Breast epithelium (tissue), 3 donors: ENCODE results near the gene RPS24.

Experiments used
- POLR2A ChIP-seq: fragments of 450-650 bp; IDR thresholded peaks from one replicate; pipeline ENCODE4 v1.6.1; 2016; ENCODE audit warnings: antibody characterized with exemption, mild to moderate bottlenecking, moderate library complexity
- POLR2AphosphoS5 ChIP-seq, 3 donors: sonication (generic); formaldehyde crosslinking; IDR thresholded peaks; one replicate each; pipeline ENCODE4 v1.6.1; 2017; ENCODE audit warnings: antibody characterized with exemption in 3 of 3

DNA sequence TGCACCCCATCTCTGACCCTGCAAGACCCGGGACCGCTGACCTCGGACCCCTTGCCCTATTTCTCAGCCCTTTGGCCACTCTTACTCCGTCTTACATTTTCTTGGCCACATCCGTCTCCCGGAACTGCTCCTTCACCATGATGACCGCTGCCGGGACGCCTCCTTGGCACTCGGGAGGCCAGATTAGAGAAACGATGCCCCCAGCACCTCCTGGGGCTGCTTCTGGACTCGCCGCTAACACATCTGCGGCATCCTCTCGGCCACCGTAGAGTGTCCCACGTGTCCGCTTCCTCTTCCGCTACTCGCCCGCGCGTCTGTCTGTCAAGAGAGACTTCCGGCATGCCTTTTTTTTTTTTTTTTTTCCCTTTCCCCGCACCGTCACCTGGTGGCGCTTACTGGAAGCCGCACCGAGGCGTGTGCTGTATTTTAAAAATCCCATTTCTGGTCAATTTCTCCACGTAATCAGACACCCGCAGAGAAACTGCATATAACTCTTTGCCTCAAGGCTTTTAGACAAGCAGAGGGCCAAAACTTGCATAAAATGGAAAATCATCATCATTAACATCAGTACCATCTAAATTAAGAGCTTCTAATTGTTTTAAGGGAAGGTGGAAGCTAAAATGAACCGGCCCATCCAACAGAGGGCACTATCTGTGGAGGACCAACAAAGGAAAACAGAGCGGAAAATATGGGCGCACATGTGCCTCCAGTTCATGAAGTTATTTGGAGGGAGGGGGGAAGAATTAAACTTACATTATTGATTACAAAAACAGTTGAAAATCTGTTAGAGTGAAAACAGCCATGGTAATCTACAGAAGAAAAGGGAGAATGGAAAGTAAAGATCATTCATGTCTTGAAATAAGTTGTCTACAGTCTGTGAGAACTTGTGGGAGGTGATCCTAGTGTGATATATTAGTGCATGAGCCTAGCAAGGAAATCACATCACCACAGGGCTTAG lies 4.1 kb upstream of the RPS24 start, which contains the start of gene POLR3A:
- TF ChIP-seq POLR2A, result no peak
- peak; percentile 84 to 94 (median 91) for TF ChIP-seq POLR2AphosphoS5 (IDR thresholded peaks at IDR 0.05)
